NOMO-1 treated with DMSO at 0.1 percent for 48 hours (cell line): Measurements from ENCODE around the gene HOXA5.

ENCODE experiments used
- DNase-seq: peaks from one replicate; lab custom pipeline; 2025; ENCODE audit not compliant: unreplicated experiment; lab: John Stamatoyannopoulos, UW

HOXA5 gene

GRCh38 chr7:27122077-27122910, 21.2 kb downstream of the HOXA5 start:
- DNase-seq: no peak

DNA sequence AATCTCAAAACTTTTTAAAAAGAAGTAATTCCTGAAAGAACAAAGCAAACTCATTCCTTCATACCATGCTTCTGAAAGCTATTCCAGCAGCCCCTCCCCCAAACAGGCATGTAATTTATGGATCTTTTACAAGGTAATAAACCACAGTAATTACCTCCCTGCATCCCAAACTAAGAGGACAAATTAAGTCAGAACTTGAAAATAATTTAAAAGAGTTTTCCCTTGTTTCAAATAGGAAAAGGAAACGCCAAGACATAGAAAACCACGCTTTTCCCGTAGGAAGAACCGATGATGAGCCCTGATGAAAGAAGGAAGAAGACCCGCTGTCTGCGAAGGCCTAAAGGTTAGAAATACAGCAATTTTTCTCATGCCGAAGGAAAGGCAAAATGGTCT, 21.8 kb downstream of the HOXA5 start:
- no peak for DNase-seq

GRCh38 chr7:27119412-27119911, 24.0 kb downstream of the HOXA5 start:
- DNase-seq: no peak

- no peak for DNase-seq
Measured at GRCh38 chr7:27118580-27118979, 24.9 kb downstream of the HOXA5 start.

- no peak for DNase-seq
Measured at GRCh38 chr7:27117887-27118491, 25.5 kb downstream of the HOXA5 start.

DNA sequence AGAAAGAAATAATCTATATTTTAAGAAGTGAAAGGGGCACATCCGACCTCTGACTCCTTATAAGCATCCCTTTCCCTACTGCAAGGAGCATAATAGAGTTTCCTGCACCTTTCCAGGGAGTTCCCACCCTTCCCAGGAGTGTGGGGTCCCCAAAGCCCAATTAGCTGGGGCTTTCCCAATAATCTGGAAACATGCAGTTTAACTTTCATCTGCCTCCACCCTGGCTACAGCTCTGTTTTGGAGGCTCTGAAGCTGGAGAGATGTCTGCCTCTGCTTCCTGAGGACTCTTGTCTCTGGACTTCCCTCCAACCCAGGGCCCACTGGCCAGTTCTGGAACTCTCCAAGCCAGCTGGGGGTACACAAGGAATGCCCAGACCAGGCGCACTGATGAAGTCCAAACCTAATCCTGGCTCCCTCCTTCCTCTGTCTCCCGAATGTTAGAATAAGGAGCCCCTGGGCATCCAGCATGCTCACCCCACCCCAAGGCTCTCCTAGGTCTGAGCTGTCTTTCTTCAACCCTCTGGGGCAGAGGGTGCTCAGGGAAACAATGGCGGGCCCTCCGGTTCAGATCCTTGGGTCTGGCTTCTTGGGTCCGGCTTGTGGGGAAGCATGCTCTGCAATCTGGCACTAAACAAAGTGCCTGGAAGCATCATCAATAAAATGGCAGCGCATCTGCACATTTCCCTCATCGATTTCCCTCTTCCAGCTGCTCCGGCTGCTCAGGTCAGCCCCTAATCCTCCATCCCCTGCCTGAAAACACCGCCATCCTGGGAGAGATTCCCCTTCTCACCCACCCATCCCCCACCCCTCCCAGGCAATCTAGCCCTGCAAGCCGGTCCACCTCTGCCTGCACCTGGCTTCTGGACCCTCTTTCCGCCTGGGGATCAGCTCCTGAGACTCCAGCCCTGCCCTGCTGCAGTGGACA, 26.3 kb downstream of the HOXA5 start:
- DNase-seq: no peak

DNA sequence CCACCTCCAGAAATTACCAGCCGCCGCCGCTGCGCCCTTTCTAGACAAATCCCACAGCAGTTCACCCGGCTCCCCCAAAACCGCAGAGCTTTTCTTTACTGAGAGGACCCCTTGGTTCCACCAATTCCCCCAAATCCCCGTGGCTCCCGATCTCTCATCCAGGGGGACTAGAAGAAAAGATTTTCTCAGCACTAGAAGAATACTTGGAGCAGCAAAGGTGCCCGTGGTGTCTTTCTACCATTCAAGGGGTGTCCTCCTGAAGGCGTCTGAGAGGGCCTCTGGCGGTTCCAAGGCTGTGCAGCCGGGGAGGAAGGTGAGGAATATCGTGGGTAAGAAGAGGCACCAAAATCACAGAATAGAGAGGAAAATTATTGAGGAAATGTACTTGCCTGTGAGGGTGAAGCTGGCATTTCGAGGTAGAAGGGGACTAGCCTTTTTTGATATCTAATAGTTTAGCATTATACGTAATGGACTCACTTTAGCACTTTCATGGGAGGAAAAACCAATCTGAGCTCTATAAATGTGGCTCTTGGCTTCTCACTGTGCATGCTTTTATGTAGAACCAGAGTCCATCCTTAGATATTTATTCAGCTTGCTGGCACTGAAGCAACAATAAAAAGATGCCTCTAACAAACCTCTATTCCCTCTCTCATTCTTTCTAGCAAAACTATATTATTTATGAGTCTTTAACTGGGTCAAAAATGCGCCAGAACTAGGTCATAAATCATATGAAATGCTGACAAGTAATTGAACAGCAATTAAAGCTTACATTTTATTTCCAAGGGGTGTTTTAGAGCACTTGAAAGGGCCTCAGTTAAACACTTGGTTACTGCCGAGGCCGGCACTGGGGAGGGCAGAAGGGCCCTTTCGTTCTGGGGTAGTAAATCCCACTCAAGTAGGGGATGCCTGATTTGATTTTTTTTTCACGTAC, 27.2 kb downstream of the HOXA5 start:
- DNase-seq: no peak

DNA sequence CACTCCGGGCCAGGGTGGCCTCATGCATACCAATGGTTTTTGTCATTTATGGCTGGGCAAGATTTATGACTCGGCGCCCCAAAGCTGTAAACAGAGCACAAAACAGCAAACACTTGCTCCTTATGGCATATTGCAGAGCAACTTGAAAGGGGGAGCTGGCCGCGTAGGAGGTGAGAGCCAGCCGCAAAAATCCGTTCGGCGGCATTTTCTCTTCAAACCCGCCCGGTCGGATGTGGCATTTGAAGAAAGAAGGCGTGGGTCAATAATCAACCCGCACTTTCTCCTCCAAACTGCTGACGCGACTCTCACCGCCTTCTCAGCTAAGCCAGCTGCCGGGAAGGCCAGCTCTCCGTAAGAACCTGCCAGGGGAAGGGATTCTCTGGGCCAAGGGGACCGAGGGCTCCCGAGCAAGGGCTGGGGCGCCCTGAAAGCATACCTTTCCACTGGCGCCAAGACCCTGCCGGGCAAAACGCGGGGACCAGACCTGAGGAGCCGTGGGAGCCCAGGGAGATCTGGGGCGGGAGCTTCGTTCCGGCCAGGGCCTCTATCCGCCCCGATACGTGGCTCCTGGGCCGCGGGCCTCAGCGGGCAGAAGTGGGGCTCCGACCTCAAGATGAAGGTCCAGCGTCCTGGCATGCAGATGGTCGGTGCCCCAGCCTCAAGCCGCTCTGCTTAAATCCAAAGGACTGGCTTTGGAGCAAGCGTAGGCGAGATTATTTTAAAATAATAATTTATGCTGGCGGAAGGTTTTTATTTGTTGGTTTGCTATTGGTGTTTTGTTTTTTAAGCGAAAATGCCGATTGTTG, 28.1 kb downstream of the HOXA5 start:
- DNase-seq: no peak

GRCh38 chr7:27114881-27115220, 28.6 kb downstream of the HOXA5 start:
- no peak for DNase-seq

GRCh38 chr7:27113991-27114769, 29.3 kb downstream of the HOXA5 start:
- DNase-seq: no peak

DNA sequence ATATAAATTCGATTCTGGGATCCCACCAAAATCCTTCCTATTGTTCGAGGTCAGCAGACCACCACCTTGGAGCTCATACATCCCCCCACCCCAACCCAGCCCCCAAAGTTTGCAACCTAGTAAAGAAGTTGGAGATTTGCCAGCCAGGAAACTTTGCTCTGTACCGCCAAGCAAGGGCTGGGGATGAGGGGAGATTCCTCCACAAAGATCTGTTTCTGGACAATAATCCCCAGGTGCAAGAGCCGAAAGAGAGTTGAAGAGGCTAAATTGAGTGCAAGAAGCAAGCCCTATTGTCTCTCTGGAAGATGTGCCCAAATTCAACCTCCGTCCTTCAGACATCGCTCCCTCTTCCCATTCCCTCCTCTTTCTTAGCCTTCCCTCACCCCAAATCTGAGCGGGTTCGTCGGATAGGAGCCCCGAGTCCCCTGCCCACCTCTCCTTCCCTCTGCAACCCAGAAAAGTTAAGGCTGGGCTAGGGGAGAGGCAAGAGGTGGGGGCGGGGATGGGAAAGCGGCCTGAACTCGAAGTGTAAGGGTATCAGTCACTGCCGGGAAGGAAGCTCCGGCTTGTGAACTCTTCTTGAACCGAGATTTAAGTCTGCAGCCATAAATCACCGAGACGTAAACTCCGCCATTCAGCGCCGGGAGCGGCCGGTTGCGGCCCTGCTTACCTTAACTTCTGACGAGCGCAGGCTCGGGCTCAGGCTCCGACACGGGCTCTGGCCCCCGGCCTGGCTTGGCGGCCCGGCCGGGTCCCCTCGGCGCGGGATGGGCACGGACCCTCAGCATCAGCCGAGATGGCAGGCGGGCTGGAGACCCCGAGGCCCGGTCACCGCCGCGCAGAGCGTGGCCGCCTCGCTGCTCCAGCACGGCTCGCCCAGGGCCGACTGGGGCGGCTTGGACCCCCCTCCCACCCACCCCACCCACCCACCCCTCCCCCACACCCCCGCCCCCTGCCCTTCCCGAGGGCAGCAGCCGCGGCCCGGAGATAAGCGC, 30.2 kb downstream of the HOXA5 start:
- DNase-seq: no peak

DNA sequence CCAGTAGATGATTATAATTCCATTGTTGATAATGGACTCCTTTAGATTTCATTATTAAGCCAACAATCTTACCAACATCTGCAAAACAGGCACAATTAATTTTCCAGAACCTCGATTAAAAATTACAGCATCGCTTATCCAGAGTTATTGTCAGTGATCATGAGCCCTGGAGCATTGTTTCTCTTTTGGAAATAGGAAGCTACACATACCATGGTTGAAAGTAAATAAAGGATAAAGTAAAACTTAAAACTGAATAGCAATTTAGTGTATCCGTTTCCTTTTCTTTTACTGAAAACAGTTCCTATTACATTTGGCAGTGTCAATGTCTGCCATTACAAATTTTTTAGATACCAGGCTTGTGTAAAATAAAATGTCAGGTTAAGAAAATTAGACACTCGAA, 31.1 kb downstream of the HOXA5 start:
- no peak for DNase-seq

- DNase-seq: no peak
Measured at GRCh38 chr7:27111751-27112277, 31.7 kb downstream of the HOXA5 start.

DNA sequence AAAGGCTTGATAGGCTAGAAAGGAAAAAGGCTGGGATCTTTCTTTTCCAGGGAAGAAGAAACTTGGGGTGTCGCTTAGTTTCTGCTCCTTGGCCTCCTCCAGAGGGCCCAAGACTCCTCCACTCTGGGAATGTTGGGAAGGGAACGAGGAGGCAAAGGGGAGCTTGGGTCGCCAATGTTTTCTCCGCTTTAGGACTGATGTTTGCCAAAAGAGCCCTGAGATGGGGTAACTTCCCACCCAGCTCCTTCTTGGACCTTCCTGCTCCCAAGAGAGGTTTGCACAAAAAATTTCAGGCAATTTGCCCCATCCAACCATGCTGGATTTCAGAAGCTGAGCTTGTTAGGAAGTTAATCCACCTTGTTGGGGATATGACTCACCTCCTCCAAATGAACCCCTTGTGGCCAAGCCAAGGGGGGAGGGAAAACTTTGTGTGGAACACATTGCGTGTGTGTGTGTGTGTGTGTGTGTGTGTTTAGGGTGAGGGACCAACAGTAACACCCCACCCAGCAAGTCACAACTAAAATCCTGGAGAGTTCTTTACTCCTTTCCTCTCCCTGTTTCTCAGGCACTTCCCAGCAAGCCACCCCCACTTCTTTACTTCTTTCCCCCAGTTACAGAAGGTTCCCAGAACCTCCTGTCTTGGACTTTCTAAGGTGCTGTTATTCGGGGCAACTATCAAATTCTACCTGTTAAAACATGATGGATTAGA, 32.3 kb downstream of the HOXA5 start:
- no peak for DNase-seq

- no peak for DNase-seq
Measured at GRCh38 chr7:27110186-27111031, 33.1 kb downstream of the HOXA5 start.
